OCI-LY1 (cell line): Measurements from ENCODE around the gene LIPG.

Experiments used
- H2AFZ ChIP-seq: fragments of 200-600 bp; sonication (generic), shearing (Covaris generic); 2 replicates; pipeline ENCODE4 v1.6.0; 2014; ENCODE audit warnings: antibody characterized with exemption, mild to moderate bottlenecking, low read length
- H3F3A ChIP-seq: fragments of 200-600 bp; sonication (generic), shearing (Covaris generic); 2 replicates; pipeline ENCODE4 v1.6.0; 2014; ENCODE audit warnings: mild to moderate bottlenecking, antibody characterized with exemption, low read length, moderate library complexity; ENCODE audit not compliant: insufficient read depth
- H3K27ac ChIP-seq: fragments of 200-600 bp; sonication (generic); 2 replicates; pipeline ENCODE4 v1.5.1; 2014; ENCODE audit warnings: low read length, mixed run types, mild to moderate bottlenecking, low read depth; ENCODE audit not compliant: poor library complexity, severe bottlenecking
- H3K27me3 ChIP-seq: fragments of 200-600 bp; sonication (generic); 2 replicates; pipeline ENCODE4 v1.6.0; 2014; ENCODE audit warnings: antibody characterized with exemption, mild to moderate bottlenecking, low read length, moderate library complexity; ENCODE audit not compliant: insufficient read depth
- H3K36me3 ChIP-seq: fragments of 200-600 bp; sonication (generic); 2 replicates; pipeline ENCODE4 v1.6.1; 2014; ENCODE audit warnings: mild to moderate bottlenecking, antibody characterized with exemption, low read length, moderate library complexity, mixed read lengths; ENCODE audit not compliant: insufficient read depth
- H3K4me1 ChIP-seq: fragments of 200-600 bp; sonication (generic); 2 replicates; pipeline ENCODE4 v1.5.1; 2014; ENCODE audit warnings: mild to moderate bottlenecking, low read length, moderate library complexity; ENCODE audit not compliant: insufficient read depth, severe bottlenecking
- H3K4me2 ChIP-seq: fragments of 200-600 bp; sonication (generic), shearing (Covaris generic); 2 replicates; pipeline ENCODE4 v1.6.1; 2014; ENCODE audit warnings: low read length
- H3K4me3 ChIP-seq: fragments of 200-600 bp; sonication (generic); 2 replicates; pipeline ENCODE4 v1.5.1; 2014; ENCODE audit warnings: low read length, low read depth, mild to moderate bottlenecking, mixed read lengths; ENCODE audit not compliant: poor library complexity, severe bottlenecking
- H3K79me2 ChIP-seq: fragments of 200-600 bp; shearing (Covaris generic); 2 replicates; pipeline ENCODE4 v1.6.1; 2016; ENCODE audit warnings: mixed run types, low read length, mixed read lengths; ENCODE audit not compliant: insufficient read depth
- H3K9ac ChIP-seq: fragments of 200-600 bp; sonication (generic), shearing (Covaris generic); 2 replicates; pipeline ENCODE4 v1.6.1; 2014; ENCODE audit warnings: mild to moderate bottlenecking, low read length, mixed read lengths
- H3K9me2 ChIP-seq: fragments of 200-600 bp; sonication (generic), shearing (Covaris generic); 2 replicates; pipeline ENCODE4 v1.6.1; 2014; ENCODE audit warnings: low read depth, mild to moderate bottlenecking, low read length, mixed read lengths
- H3K9me3 ChIP-seq: fragments of 200-600 bp; shearing (Covaris generic); 2 replicates; pipeline ENCODE4 v1.6.1; 2014; ENCODE audit warnings: low read length, mixed read lengths
- H4K20me1 ChIP-seq: fragments of 200-600 bp; sonication (generic), shearing (Covaris generic); 2 replicates; pipeline ENCODE4 v1.6.0; 2016; ENCODE audit warnings: mild to moderate bottlenecking, low read length; ENCODE audit not compliant: insufficient read depth
- EZH2 ChIP-seq: fragments of 200-600 bp; sonication (generic), shearing (Covaris generic); IDR thresholded peaks from 2 replicates; pipeline ENCODE4 v1.8.0; 2017; ENCODE audit warnings: borderline replicate concordance, mixed run types, mild to moderate bottlenecking, antibody characterized with exemption, low read length, moderate library complexity, mixed read lengths
- TF ChIP-seq, protein P1 (sequence below): fragments of 200-600 bp; sonication (generic), shearing (Covaris generic); IDR thresholded peaks from 2 replicates; pipeline ENCODE4 v1.5.1; 2017; ENCODE audit warnings: mild to moderate bottlenecking, antibody characterized with exemption, low read length, moderate library complexity, mixed read lengths

Gene LIPG

DNA sequence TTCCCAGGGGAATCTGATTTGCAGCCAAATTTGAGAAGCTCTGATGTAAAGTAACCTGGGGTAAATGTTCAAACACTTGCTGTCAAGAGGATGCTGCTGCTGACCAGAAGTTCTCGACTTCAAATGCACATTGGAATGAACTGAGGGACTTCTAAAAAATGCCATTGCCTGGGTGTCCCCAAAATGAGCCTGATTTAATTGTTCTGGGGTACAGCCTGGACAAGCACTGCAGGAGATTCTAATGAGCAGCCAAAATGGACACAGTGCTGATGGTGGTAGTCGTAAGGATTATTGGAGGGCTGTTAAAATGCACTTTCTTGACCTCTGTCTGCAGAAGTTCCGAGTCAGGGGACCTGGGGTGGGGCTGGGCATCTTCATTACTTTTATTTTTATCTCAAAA, 49.5 kb downstream of the LIPG start:
- Histone ChIP-seq H3K27ac (no peak overlapping the region), H3K27me3 (no peaks in the 10 kb centered on the region), H3F3A (no peaks in the 10 kb centered on the region), H3K36me3 (no peaks in the 10 kb centered on the region), H3K4me1 (no peaks in the 10 kb centered on the region), H3K79me2 (no peaks in the 10 kb centered on the region), H4K20me1 (no peaks in the 10 kb centered on the region), H3K4me3 (no peak overlapping the region), H3K9me3 (no peaks in the 10 kb centered on the region), H3K9ac (no peak overlapping the region), H3K4me2 (no peak overlapping the region), H2AFZ (no peak overlapping the region), H3K9me2 (no peaks in the 10 kb centered on the region)
- TF ChIP-seq, protein P1, sequence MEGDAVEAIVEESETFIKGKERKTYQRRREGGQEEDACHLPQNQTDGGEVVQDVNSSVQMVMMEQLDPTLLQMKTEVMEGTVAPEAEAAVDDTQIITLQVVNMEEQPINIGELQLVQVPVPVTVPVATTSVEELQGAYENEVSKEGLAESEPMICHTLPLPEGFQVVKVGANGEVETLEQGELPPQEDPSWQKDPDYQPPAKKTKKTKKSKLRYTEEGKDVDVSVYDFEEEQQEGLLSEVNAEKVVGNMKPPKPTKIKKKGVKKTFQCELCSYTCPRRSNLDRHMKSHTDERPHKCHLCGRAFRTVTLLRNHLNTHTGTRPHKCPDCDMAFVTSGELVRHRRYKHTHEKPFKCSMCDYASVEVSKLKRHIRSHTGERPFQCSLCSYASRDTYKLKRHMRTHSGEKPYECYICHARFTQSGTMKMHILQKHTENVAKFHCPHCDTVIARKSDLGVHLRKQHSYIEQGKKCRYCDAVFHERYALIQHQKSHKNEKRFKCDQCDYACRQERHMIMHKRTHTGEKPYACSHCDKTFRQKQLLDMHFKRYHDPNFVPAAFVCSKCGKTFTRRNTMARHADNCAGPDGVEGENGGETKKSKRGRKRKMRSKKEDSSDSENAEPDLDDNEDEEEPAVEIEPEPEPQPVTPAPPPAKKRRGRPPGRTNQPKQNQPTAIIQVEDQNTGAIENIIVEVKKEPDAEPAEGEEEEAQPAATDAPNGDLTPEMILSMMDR, result no peak
- TF ChIP-seq EZH2, result no peak

DNA sequence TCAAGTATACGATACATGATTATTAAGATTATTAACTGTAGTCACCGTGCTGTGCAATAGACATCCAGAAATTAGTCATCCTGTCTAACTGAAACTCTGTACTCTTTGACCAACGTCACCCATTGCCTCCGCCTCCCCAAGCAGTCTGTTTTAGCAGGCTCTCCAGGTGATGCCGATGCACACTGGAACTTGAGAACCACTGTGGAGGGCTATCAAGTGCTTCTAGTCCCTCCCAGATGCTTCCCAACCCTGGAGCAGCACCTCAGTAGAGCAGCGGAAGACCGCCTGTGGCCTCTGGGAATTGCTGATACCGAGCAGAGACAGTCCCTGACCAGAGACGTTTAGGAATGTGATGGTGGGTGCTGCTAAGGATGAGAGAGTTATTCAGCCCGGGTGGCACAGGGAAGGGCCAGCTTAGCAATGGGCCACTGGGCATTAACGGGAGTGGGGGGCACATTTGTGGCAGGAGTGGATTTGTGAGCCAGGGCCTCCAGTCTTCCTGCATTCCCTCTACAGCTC, 50.7 kb downstream of the LIPG start:
- H3K9me3 ChIP-seq, result no peaks in the 10 kb centered on the region
- H3K79me2 ChIP-seq, result no peaks in the 10 kb centered on the region
- H4K20me1 ChIP-seq, result no peaks in the 10 kb centered on the region
- no peaks in the 10 kb centered on the region for H3K36me3 ChIP-seq
- H3K4me3 ChIP-seq, result no peak overlapping the region
- TF ChIP-seq, protein P1, result no peak
- H3F3A ChIP-seq, result no peaks in the 10 kb centered on the region
- H3K4me2 ChIP-seq, result no peak overlapping the region
- no peaks in the 10 kb centered on the region for H3K4me1 ChIP-seq
- H3K27me3 ChIP-seq, result no peaks in the 10 kb centered on the region
- H2AFZ ChIP-seq, result no peak overlapping the region
- no peaks in the 10 kb centered on the region for H3K9me2 ChIP-seq
- no peak overlapping the region for H3K9ac ChIP-seq
- no peak overlapping the region for H3K27ac ChIP-seq

DNA sequence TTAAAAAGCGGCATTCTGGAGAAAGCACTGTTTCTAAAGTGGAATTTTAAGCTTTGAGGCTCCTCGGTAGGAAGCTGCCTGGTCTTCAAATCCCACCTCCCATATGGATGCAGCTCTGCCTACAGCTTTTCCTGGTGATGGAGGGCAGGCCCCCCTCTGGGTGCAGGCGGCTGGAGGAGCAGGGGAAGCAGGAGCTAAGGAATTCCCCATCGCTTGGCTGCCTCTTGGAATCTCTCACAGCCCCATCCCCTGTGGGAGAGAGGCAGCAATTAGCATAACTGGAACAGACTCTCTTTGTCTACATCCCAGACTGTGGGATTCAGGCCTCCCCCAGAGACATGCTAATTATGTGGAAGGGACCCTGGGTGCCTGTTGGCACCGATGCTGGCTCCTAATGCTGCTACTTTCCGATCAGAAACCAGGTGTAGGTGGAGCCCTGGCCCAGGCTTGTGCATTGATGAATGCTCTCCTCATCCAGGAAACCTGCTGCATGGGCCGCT, 51.3 kb downstream of the LIPG start:
- Histone ChIP-seq H3K79me2 (no peaks in the 10 kb centered on the region), H3F3A (no peaks in the 10 kb centered on the region), H3K4me2 (no peak overlapping the region), H3K9ac (no peak overlapping the region), H3K36me3 (no peaks in the 10 kb centered on the region), H4K20me1 (no peaks in the 10 kb centered on the region), H3K9me2 (no peaks in the 10 kb centered on the region), H3K4me1 (no peaks in the 10 kb centered on the region), H3K9me3 (no peaks in the 10 kb centered on the region), H3K27ac (no peak overlapping the region), H3K4me3 (no peak overlapping the region), H3K27me3 (no peaks in the 10 kb centered on the region), H2AFZ (no peak overlapping the region)
- TF ChIP-seq EZH2, result no peak
- TF ChIP-seq, protein P1, result no peak
